ENCODE data around the gene CABP7. TPM values are rescaled to one million over a fixed set of nuclear protein-coding genes. Genes with fewer than 3 reads are reported as not detected.

Gene CABP7
- total and polyA plus RNA-seq, 2 of the 13 experiments (the other 11 are each of a cell fraction or from before 2014, with no cell fraction given): 0.08 TPM; not detected in 1

DNA sequence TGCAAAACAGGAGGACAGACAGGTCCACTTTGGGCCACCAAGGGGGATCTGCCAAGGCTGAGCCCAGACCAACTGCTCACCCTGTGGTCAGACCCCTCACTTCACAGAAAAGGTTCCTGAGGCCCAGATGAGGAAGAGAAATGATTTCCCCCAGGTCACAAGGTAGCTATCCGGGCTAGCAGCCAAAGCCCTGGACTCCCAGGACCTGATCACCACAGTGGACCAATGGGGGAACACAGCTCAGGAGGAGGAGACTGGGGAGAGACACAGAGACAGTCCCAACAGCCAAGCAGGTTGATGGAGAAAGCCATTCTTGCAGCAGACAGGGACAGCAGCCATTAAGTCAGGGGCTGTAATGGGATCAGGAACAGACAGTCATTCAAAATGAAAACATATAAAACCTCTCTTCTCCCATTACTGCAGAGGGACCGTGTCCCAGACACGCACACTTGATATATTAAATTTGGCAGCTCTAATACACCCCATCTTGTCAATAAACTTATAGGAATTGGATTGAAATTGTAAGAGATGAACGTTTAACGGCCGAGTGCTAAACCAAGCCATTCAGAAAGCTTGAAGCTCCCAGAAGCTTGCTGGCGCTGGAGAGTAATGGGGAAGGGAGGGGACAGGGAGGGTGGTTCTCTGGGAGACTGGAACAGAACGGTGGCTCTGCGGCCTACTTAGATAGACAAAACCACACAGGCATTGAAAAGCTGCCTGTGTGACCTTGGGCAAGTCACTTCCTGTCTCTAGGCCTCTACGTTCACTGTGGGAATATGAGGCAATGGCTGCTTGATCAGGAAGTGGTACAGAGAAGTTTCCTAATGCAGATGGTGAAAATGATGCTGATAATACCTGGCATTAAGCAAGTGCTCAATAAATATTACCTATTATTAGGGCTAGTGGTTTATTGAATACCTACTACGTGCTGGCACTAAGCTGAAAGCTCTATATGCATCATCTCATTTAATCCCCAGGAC, 31.0 kb downstream of the CABP7 start:
- 84% methylated on average over 11 of the region's 11 CpGs for WGBS (ENCODE audit: low lambda C conversion rate)
- CTCF ChIA-PET (ENCODE audit: low intra/inter-chr PET ratio, low total read pairs): no interaction called here

More for the DNA sequence above, 31.0 kb downstream of the CABP7 start:
- Histone ChIP-seq H3K4me1 (ENCODE audit: insufficient read depth, low read length) (peaks cover 18% of the 10 kb centered on the region; the same call in 1 of the 2 replicates), H3K27ac (ENCODE audit: extremely low read length, insufficient read depth, low read length) (no peak overlapping the region), H3K36me3 (replicated peaks in 1 of 2; ENCODE audit: control insufficient read depth in 1 of 2, insufficient read depth in 2 of 2, low read length in 2 of 2) (peaks cover 4 to 15% of the 10 kb centered on the region in 2 experiments; a peak in 4 of 5 replicates), H3K9ac (ENCODE audit: insufficient read depth, low read depth, low read length) (no peak overlapping the region), H3K9me3 (ENCODE audit: low read length) (no peaks in the 10 kb centered on the region), H3K79me2 (ENCODE audit: insufficient read depth, low read length) (no peaks in the 10 kb centered on the region), H3K4me3 (replicated peaks in 1 of 3; ENCODE audit: insufficient read depth in 1 of 3, low read depth in 2 of 3, low read length in 3 of 3) (no peak overlapping the region), H2AFZ (ENCODE audit: low read length) (no peak overlapping the region), H4K20me1 (ENCODE audit: insufficient read depth, low read length) (no peaks in the 10 kb centered on the region), H3K27me3 (ENCODE audit: control insufficient read depth in 1 of 2, insufficient read depth in 2 of 2, low read length in 2 of 2) (no peaks in the 10 kb centered on the region), H3K4me2 (ENCODE audit: low read depth, low read length) (no peak overlapping the region)
- DNase-seq (ENCODE audit: low spot score) (peak; percentile 45), ATAC-seq (no peak), FAIRE-seq (no peak)
- intact Hi-C loops (cut with micrococcal nuclease; ENCODE audit: unreplicated experiment): no loop called here
- no TSS peak for BruUV-seq (replicated peaks)
- in situ Hi-C loops (cut with HindIII; ENCODE audit: extremely low pct_ligation_motif_present, low pct_unique_long_range_greater_than_20kb): no loop called here
- peak; percentile 28; the same call in 1 of the 2 replicates for TF ChIP-seq ETV5 (CRISPR knock-in tag; IDR thresholded peaks at IDR 0.05; ENCODE audit: borderline replicate concordance)
- TF ChIP-seq ZNF180 (CRISPR knock-in tag; IDR thresholded peaks at IDR 0.05; ENCODE audit: borderline replicate concordance, low read depth): no peak
- TF ChIP-seq, protein P1, sequence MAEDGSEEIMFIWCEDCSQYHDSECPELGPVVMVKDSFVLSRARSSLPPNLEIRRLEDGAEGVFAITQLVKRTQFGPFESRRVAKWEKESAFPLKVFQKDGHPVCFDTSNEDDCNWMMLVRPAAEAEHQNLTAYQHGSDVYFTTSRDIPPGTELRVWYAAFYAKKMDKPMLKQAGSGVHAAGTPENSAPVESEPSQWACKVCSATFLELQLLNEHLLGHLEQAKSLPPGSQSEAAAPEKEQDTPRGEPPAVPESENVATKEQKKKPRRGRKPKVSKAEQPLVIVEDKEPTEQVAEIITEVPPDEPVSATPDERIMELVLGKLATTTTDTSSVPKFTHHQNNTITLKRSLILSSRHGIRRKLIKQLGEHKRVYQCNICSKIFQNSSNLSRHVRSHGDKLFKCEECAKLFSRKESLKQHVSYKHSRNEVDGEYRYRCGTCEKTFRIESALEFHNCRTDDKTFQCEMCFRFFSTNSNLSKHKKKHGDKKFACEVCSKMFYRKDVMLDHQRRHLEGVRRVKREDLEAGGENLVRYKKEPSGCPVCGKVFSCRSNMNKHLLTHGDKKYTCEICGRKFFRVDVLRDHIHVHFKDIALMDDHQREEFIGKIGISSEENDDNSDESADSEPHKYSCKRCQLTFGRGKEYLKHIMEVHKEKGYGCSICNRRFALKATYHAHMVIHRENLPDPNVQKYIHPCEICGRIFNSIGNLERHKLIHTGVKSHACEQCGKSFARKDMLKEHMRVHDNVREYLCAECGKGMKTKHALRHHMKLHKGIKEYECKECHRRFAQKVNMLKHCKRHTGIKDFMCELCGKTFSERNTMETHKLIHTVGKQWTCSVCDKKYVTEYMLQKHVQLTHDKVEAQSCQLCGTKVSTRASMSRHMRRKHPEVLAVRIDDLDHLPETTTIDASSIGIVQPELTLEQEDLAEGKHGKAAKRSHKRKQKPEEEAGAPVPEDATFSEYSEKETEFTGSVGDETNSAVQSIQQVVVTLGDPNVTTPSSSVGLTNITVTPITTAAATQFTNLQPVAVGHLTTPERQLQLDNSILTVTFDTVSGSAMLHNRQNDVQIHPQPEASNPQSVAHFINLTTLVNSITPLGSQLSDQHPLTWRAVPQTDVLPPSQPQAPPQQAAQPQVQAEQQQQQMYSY (CRISPR knock-in tag; IDR thresholded peaks at IDR 0.05): no peak
- TF ChIP-seq KDM6A (CRISPR knock-in tag; IDR thresholded peaks at IDR 0.05; ENCODE audit: low read depth): no peak
- TF ChIP-seq SNRNP70 (IDR thresholded peaks at IDR 0.05; ENCODE audit: low read depth, low read length): no peak
- no peak for TF ChIP-seq ZNF761 (CRISPR knock-in tag; conservative IDR thresholded peaks at IDR 0.05)
- peak; percentile 34; the same call in 1 of the 2 replicates for TF ChIP-seq ZKSCAN1 (IDR thresholded peaks at IDR 0.05; ENCODE audit: low read length)
- TF ChIP-seq SCMH1 (CRISPR knock-in tag; IDR thresholded peaks at IDR 0.05; ENCODE audit: borderline replicate concordance): no peak
- peak; percentile 45; the same call in 1 of the 2 replicates for TF ChIP-seq ZFY (CRISPR knock-in tag; IDR thresholded peaks at IDR 0.05)
- TF ChIP-seq CEBPB (IDR thresholded peaks at IDR 0.05; ENCODE audit: borderline replicate concordance, low read depth, low read length): peak; percentile 40; the same call in 1 of the 2 replicates
- no peak for TF ChIP-seq CAMTA2 (CRISPR knock-in tag; IDR thresholded peaks at IDR 0.05; ENCODE audit: borderline replicate concordance)
- TF ChIP-seq, protein P2, sequence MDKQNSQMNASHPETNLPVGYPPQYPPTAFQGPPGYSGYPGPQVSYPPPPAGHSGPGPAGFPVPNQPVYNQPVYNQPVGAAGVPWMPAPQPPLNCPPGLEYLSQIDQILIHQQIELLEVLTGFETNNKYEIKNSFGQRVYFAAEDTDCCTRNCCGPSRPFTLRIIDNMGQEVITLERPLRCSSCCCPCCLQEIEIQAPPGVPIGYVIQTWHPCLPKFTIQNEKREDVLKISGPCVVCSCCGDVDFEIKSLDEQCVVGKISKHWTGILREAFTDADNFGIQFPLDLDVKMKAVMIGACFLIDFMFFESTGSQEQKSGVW (CRISPR knock-in tag; IDR thresholded peaks at IDR 0.05; ENCODE audit: borderline replicate concordance): no peak
- TF ChIP-seq, protein P3, sequence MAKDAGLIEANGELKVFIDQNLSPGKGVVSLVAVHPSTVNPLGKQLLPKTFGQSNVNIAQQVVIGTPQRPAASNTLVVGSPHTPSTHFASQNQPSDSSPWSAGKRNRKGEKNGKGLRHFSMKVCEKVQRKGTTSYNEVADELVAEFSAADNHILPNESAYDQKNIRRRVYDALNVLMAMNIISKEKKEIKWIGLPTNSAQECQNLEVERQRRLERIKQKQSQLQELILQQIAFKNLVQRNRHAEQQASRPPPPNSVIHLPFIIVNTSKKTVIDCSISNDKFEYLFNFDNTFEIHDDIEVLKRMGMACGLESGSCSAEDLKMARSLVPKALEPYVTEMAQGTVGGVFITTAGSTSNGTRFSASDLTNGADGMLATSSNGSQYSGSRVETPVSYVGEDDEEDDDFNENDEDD (CRISPR knock-in tag; IDR thresholded peaks at IDR 0.05; ENCODE audit: borderline replicate concordance): no peak
- POLR2A ChIA-PET: interaction anchor here (2.9 kb wide), 1 partner anchor 16 kb away, joined by 8 read pairs; the partner anchor contains the start of genes UQCR10 and ZMAT5
